ENCODE measurements around the gene ZNF780B.
A peak's percentile ranks its signal among the peaks of the same experiment; 100 is the strongest.

Gene ZNF780B

DNA sequence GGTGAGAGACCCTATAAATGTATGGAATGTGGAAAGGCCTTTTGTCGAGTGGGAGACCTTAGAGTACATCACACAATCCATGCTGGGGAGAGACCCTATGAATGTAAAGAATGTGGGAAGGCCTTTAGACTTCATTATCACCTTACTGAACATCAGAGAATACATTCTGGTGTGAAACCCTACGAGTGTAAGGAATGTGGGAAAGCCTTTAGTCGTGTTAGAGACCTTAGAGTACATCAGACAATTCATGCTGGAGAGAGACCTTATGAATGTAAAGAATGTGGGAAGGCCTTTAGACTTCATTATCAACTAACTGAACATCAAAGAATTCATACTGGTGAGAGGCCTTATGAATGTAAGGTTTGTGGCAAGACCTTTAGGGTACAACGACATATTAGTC, 42.0 kb downstream of the ZNF780B start:
- TF ChIP-seq, protein P1, sequence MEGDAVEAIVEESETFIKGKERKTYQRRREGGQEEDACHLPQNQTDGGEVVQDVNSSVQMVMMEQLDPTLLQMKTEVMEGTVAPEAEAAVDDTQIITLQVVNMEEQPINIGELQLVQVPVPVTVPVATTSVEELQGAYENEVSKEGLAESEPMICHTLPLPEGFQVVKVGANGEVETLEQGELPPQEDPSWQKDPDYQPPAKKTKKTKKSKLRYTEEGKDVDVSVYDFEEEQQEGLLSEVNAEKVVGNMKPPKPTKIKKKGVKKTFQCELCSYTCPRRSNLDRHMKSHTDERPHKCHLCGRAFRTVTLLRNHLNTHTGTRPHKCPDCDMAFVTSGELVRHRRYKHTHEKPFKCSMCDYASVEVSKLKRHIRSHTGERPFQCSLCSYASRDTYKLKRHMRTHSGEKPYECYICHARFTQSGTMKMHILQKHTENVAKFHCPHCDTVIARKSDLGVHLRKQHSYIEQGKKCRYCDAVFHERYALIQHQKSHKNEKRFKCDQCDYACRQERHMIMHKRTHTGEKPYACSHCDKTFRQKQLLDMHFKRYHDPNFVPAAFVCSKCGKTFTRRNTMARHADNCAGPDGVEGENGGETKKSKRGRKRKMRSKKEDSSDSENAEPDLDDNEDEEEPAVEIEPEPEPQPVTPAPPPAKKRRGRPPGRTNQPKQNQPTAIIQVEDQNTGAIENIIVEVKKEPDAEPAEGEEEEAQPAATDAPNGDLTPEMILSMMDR (IDR thresholded peaks at IDR 0.05; ENCODE audit: borderline replicate concordance, insufficient read depth, low read depth, low read length) = no peak

DNA sequence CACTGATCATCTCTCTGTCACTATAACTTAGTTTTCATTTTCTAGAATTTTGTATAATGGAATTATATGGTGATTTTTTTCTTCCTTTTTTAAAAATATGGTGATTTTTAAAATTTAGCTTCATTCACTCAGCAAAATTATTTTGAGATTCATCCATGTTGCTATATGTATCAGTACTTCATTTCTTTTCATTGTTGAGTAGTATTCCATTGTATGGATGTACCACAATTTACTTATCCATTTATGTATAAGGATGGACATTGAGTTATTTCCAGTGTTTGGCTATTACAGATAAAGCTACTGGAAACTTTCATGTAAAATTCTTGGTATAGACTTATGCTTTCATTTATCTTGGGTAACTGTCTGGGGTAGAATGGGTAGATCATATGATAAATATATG, 46.4 kb downstream of the ZNF780B start:
- TF ChIP-seq, protein P1 (IDR thresholded peaks at IDR 0.05; ENCODE audit: borderline replicate concordance, insufficient read depth, low read depth, low read length) = no peak
- no peak overlapping the region for H3K4me3 ChIP-seq (ENCODE audit: low read depth, low read length)

More for the DNA sequence above, 42.0 kb downstream of the ZNF780B start:
- no peak overlapping the region for H3K4me3 ChIP-seq (ENCODE audit: low read depth, low read length)

DNA sequence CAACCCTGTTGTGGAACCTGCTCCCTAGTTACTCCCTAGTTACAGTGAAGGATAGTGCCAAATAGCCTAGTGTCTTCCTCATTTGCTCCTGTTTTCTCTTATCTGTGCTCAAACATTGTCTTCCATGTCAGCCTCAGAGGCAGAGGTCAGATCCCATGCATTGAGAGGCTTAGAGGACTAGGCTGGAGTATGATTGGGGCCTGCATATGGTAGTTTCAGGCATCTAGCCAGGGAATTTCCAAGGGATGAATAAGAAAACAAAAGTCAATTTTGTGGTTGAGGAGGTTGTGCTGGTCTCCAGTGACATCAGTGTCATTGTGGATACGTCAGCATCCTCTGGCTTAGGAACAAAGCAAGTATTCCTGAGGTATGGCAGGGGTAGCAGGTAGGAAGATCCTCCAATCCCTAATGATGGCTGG, 49.7 kb downstream of the ZNF780B start:
- TF ChIP-seq, protein P1 (IDR thresholded peaks at IDR 0.05; ENCODE audit: borderline replicate concordance, insufficient read depth, low read depth, low read length) = no peak
- H3K4me3 ChIP-seq (ENCODE audit: low read depth, low read length) = no peak overlapping the region

DNA sequence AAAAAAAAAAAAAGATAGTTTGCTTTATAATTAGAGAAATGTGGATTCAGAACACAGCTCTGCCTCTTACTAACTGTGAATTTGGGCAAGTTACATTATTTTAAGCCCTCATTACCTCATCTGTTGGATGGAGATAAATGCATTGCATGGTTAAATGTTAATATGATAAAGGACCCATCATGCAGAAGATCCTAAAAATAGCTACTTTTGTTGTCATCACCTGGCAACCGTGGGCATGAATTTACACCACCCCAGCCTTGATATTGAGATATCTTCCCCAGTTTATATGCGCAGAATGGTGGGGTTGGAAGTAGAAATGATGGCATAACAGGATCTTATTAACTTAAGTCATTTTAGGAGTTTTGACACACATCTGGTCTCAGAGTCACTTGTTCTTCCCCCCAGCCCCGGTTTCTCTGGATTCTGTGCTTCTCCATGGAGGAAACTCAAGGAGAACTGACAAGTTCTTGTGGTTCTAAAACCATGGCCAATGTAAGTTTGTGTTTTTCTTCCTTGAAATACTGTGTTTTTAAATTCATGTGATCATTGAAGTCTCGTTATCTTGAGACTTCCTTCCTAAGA, 50.2 kb downstream of the ZNF780B start:
- TF ChIP-seq, protein P1 (IDR thresholded peaks at IDR 0.05; ENCODE audit: borderline replicate concordance, insufficient read depth, low read depth, low read length) = no peak
- H3K4me3 ChIP-seq (ENCODE audit: low read depth, low read length) = no peak overlapping the region

DNA sequence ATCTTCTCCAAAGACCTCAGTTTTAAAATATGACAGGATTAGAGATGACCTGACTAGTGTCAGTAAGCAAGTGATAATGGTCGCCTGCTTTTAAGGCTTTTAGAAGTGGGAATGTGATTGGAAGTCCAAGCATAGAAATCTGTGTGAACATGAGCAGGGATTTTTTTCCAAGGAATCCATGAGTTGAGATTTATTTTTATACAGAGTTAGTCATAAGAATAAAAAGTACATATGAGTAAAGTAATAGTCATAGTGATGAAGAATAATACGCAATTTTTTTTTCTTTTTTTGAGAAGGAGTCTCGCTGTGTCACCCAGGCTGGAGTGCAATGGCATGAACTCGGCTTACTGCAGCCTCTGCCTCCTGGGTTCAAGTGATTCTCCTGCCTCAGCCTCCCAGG, 57.5 kb downstream of the ZNF780B start:
- no peak overlapping the region for H3K4me3 ChIP-seq (ENCODE audit: low read depth, low read length)
- TF ChIP-seq, protein P1 (IDR thresholded peaks at IDR 0.05; ENCODE audit: borderline replicate concordance, insufficient read depth, low read depth, low read length) = no peak

DNA sequence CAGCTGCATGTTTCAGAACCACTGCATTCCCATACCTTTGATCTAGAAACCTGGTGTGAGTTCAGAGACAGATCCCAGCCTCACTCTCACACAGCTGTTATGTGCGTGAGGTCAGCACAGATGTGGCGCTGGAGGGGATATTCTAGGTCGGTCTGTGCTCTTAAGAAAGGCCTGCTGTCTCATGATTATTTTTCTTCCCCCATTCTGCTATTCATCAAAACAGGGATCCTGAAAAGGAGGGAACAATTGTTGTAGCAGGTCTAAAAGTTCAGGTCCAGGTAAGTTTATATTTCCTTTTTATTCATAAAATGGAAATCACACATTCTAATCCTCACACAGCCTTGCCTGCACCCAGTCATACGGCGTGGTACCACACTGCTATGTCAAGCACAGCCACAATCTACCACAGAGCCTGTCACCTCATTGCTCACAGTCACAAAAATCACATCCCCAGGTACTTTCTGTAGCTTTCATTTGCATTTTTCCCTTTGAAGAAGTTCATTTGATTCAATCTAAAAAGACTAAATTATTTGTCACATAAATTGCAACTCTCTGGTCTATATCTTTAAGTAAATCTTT, 58.3 kb downstream of the ZNF780B start:
- H3K4me3 ChIP-seq (ENCODE audit: low read depth, low read length) = peak overlapping the region; percentile 61
- TF ChIP-seq, protein P1 (IDR thresholded peaks at IDR 0.05; ENCODE audit: borderline replicate concordance, insufficient read depth, low read depth, low read length) = no peak

All from GM12875 (cell line).